ENCODE results near the gene TDRKH.
A peak's percentile ranks its signal among the peaks of the same experiment; 100 is the strongest.
"Not testable (repeated sequence)": the region's sequence is repeated elsewhere in the genome, so short reads cannot be mapped to it uniquely, and the experiment has no call there.

The TDRKH gene

GRCh38 chr1:151801846-151802245 lies 11.5 kb upstream of the TDRKH start:
- no peak for DNase-seq (ENCODE audit: low read depth)

- DNase-seq (ENCODE audit: low read depth) = no peak
Measured at GRCh38 chr1:151801310-151801820, 11.1 kb upstream of the TDRKH start.

GRCh38 chr1:151800830-151801229 lies 10.5 kb upstream of the TDRKH start:
- DNase-seq (ENCODE audit: low read depth) = no peak

GRCh38 chr1:151799179-151800022 lies 9.1 kb upstream of the TDRKH start:
- no peak for DNase-seq (ENCODE audit: low read depth)

GRCh38 chr1:151798571-151798970 lies 8.3 kb upstream of the TDRKH start:
- no peak for DNase-seq (ENCODE audit: low read depth)

- peak; percentile 12 for DNase-seq (ENCODE audit: low read depth)
Measured at GRCh38 chr1:151790940-151791651, 796 bp upstream of the TDRKH start.

- no peak for DNase-seq (ENCODE audit: low read depth)
Measured at GRCh38 chr1:151787689-151788088, 2.6 kb downstream of the TDRKH start.

GRCh38 chr1:151783796-151784195 lies 6.5 kb downstream of the TDRKH start:
- no peak for DNase-seq (ENCODE audit: low read depth)

- DNase-seq (ENCODE audit: low read depth) = no peak
Measured at GRCh38 chr1:151782741-151783140, 7.6 kb downstream of the TDRKH start.

GRCh38 chr1:151782026-151782425 lies 8.3 kb downstream of the TDRKH start:
- not testable (repeated sequence) for DNase-seq (ENCODE audit: low read depth)

GRCh38 chr1:151780736-151781135 lies 9.6 kb downstream of the TDRKH start:
- DNase-seq (ENCODE audit: low read depth) = not testable (repeated sequence)

GRCh38 chr1:151779852-151780251 lies 10.4 kb downstream of the TDRKH start:
- DNase-seq (ENCODE audit: low read depth) = no peak

- DNase-seq (ENCODE audit: low read depth) = no peak
Measured at GRCh38 chr1:151777317-151777716, 13.0 kb downstream of the TDRKH start.

GRCh38 chr1:151776665-151777062 lies 13.6 kb downstream of the TDRKH start:
- no peak for DNase-seq (ENCODE audit: low read depth)

- DNase-seq (ENCODE audit: low read depth) = no peak
Measured at GRCh38 chr1:151775894-151776664, 14.2 kb downstream of the TDRKH start.

GRCh38 chr1:151774256-151774922 lies 15.9 kb downstream of the TDRKH start:
- no peak for DNase-seq (ENCODE audit: low read depth)

GRCh38 chr1:151773702-151774101 lies 16.6 kb downstream of the TDRKH start:
- DNase-seq (ENCODE audit: low read depth) = no peak

GRCh38 chr1:151769270-151769669 lies 21.0 kb downstream of the TDRKH start:
- DNase-seq (ENCODE audit: low read depth) = not testable (repeated sequence)

- DNase-seq (ENCODE audit: low read depth) = not testable (repeated sequence)
Measured at GRCh38 chr1:151768351-151769066, 21.8 kb downstream of the TDRKH start.

GRCh38 chr1:151763990-151764389 lies 26.3 kb downstream of the TDRKH start:
- no peak for DNase-seq (ENCODE audit: low read depth)
